Measurements from ENCODE around the gene AOPEP.
"Not testable (repeated sequence)": the region's sequence is repeated elsewhere in the genome, so short reads cannot be mapped to it uniquely, and the experiment has no call there.

Gene AOPEP

GRCh38 chr9:94937214-94937903 is 210.9 kb downstream of the AOPEP start:
- Histone ChIP-seq H3K9ac (ENCODE audit: low read length) (no peak overlapping the region), H2AFZ (ENCODE audit: low read length) (no peak overlapping the region), H3K36me3 (ENCODE audit: insufficient read depth, low read length) (peaks cover 4% of the 10 kb centered on the region; the same call in 1 of the 2 replicates), H3K79me2 (ENCODE audit: insufficient read depth, low read length) (no peaks in the 10 kb centered on the region), H3K27ac (ENCODE audit: low read depth, low read length, poor library complexity, severe bottlenecking) (no peak overlapping the region), H3K4me1 (ENCODE audit: insufficient read depth, low read length, severe bottlenecking) (no peaks in the 10 kb centered on the region), H3F3A (ENCODE audit: insufficient read depth, low read length) (no peaks in the 10 kb centered on the region), H3K27me3 (ENCODE audit: insufficient read depth, low read length) (no peaks in the 10 kb centered on the region), H3K4me3 (ENCODE audit: low read depth, low read length, poor library complexity, severe bottlenecking) (no peak overlapping the region), H3K4me2 (ENCODE audit: low read length) (no peak overlapping the region), H3K9me2 (ENCODE audit: low read depth, low read length) (no peaks in the 10 kb centered on the region), H4K20me1 (ENCODE audit: insufficient read depth, low read length) (no peaks in the 10 kb centered on the region), H3K9me3 (ENCODE audit: low read length) (no peaks in the 10 kb centered on the region)
- TF ChIP-seq EZH2 (IDR thresholded peaks at IDR 0.05; ENCODE audit: borderline replicate concordance, low read length): no peak
- TF ChIP-seq CTCF (IDR thresholded peaks at IDR 0.05; ENCODE audit: low read length): no peak

DNA sequence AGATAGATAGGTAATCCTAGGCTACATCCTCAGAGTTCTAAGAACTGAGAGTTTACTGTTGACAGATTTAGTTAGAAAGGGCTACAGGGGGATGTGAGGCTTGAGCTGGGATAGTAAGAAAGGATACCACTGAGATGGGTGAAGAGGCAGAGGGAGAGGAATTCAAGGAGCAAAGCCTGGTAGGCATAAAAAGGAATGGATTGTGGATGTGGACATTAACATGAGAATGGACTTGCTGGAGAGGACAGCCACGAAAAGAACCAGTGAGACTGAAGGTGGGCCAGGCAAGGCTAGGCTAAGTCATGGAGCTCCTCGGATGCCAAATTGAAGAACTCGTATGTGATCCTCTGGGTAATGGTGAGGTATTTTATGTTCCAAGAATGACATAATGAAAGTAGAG is 211.9 kb downstream of the AOPEP start:
- Histone ChIP-seq H3F3A (ENCODE audit: insufficient read depth, low read length) (no peaks in the 10 kb centered on the region), H3K79me2 (ENCODE audit: insufficient read depth, low read length) (no peaks in the 10 kb centered on the region), H3K9ac (ENCODE audit: low read length) (no peak overlapping the region), H3K36me3 (ENCODE audit: insufficient read depth, low read length) (peaks cover 4% of the 10 kb centered on the region; the same call in 1 of the 2 replicates), H3K4me2 (ENCODE audit: low read length) (no peak overlapping the region), H3K27ac (ENCODE audit: low read depth, low read length, poor library complexity, severe bottlenecking) (no peak overlapping the region), H3K27me3 (ENCODE audit: insufficient read depth, low read length) (no peaks in the 10 kb centered on the region), H3K4me1 (ENCODE audit: insufficient read depth, low read length, severe bottlenecking) (no peaks in the 10 kb centered on the region), H2AFZ (ENCODE audit: low read length) (no peak overlapping the region), H4K20me1 (ENCODE audit: insufficient read depth, low read length) (no peaks in the 10 kb centered on the region), H3K9me2 (ENCODE audit: low read depth, low read length) (no peaks in the 10 kb centered on the region), H3K9me3 (ENCODE audit: low read length) (no peaks in the 10 kb centered on the region), H3K4me3 (ENCODE audit: low read depth, low read length, poor library complexity, severe bottlenecking) (no peak overlapping the region)
- TF ChIP-seq CTCF (IDR thresholded peaks at IDR 0.05; ENCODE audit: low read length): no peak
- TF ChIP-seq EZH2 (IDR thresholded peaks at IDR 0.05; ENCODE audit: borderline replicate concordance, low read length): no peak

GRCh38 chr9:94940296-94940695 is 213.8 kb downstream of the AOPEP start:
- not testable (repeated sequence) for H3K4me3 ChIP-seq (ENCODE audit: low read depth, low read length, poor library complexity, severe bottlenecking)

More at GRCh38 chr9:94940296-94940695, 213.8 kb downstream of the AOPEP start:
- not testable (repeated sequence) for H3K4me1 ChIP-seq (ENCODE audit: insufficient read depth, low read length, severe bottlenecking); H3K4me2 ChIP-seq (ENCODE audit: low read length); H3K36me3 ChIP-seq (ENCODE audit: insufficient read depth, low read length); H3K79me2 ChIP-seq (ENCODE audit: insufficient read depth, low read length); H3F3A ChIP-seq (ENCODE audit: insufficient read depth, low read length); H3K27me3 ChIP-seq (ENCODE audit: insufficient read depth, low read length); H3K9me3 ChIP-seq (ENCODE audit: low read length); H3K9me2 ChIP-seq (ENCODE audit: low read depth, low read length); H2AFZ ChIP-seq (ENCODE audit: low read length); H3K27ac ChIP-seq (ENCODE audit: low read depth, low read length, poor library complexity, severe bottlenecking); H4K20me1 ChIP-seq (ENCODE audit: insufficient read depth, low read length); H3K9ac ChIP-seq (ENCODE audit: low read length)

Data from OCI-LY1 (cell line).